HEK293 (cell line): ENCODE measurements around the gene EMCN.

Experiments
- CTCF ChIA-PET: fragments of 350-600 bp; formaldehyde crosslinking; extraction: SDS; loops from one replicate; lab custom pipeline; 2021; ENCODE audit warnings: antibody characterized with exemption; lab: Yijun Ruan, JAX
- POLR2A ChIA-PET: fragments of 300-600 bp; formaldehyde crosslinking; extraction: SDS; loops from one replicate; lab custom pipeline; 2020; ENCODE audit warnings: antibody characterized with exemption, inconsistent platforms; lab: Yijun Ruan, JAX
- H3K27ac ChIP-seq: fragments of 200-500 bp; sonication (Bioruptor generic); 2 replicates; pipeline ENCODE4 v1.5.1; 2014; ENCODE audit warnings: low read depth, low read length, control low read depth, inconsistent platforms; ENCODE audit errors: extremely low read depth
- H3K36me3 ChIP-seq, 2 experiments: fragments of 200-500 bp in 1 of 2; sonication (Bioruptor generic) in 1 of 2; 1 replicate in 1 of 2; 2 replicates in 1 of 2; pipeline ENCODE4 v1.5.1; 2014 to 2017; ENCODE audit warnings: inconsistent platforms in 2 of 2, low read length in 2 of 2; ENCODE audit not compliant: control insufficient read depth in 2 of 2, insufficient read depth in 1 of 2
- H3K4me1 ChIP-seq: fragments of 200-500 bp; sonication (Bioruptor generic); 2 replicates; pipeline ENCODE4 v1.5.1; 2014; ENCODE audit warnings: mild to moderate bottlenecking, low read length, inconsistent platforms; ENCODE audit not compliant: control insufficient read depth, insufficient read depth
- H3K4me3 ChIP-seq: 2 replicates; pipeline ENCODE4 v1.5.1; 2011; ENCODE audit warnings: low read depth, mild to moderate bottlenecking, control low read depth, low read length, moderate library complexity
- H3K9me3 ChIP-seq: fragments of 200-500 bp; sonication (Bioruptor generic); 2 replicates; pipeline ENCODE4 v1.5.1; 2014; ENCODE audit warnings: low read depth, low read length, inconsistent platforms; ENCODE audit not compliant: control insufficient read depth, insufficient read depth
- KLF1 ChIP-seq: fragments of 450-650 bp; formaldehyde crosslinking; IDR thresholded peaks from 2 replicates; pipeline ENCODE4 v1.5.1; 2016; ENCODE audit warnings: missing biosample characterization, missing genetic modification characterization
- ZNF121 ChIP-seq: fragments of 450-650 bp; formaldehyde crosslinking; IDR thresholded peaks from 2 replicates; pipeline ENCODE4 v1.5.1; 2016; ENCODE audit warnings: missing biosample characterization, missing genetic modification characterization
- ZNF157 ChIP-seq: fragments of 450-650 bp; formaldehyde crosslinking; IDR thresholded peaks from 2 replicates; pipeline ENCODE4 v1.5.1; 2016; ENCODE audit warnings: missing biosample characterization, missing genetic modification characterization
- ZNF311 ChIP-seq: fragments of 450-650 bp; formaldehyde crosslinking; IDR thresholded peaks from 2 replicates; pipeline ENCODE4 v1.5.1; 2017; ENCODE audit warnings: missing biosample characterization, missing genetic modification characterization, borderline replicate concordance
- ZNF341 ChIP-seq: fragments of 450-650 bp; formaldehyde crosslinking; IDR thresholded peaks from 2 replicates; pipeline ENCODE4; 2016; ENCODE audit warnings: low read depth, missing biosample characterization, missing genetic modification characterization
- ZNF350 ChIP-seq: fragments of 450-650 bp; formaldehyde crosslinking; IDR thresholded peaks from 2 replicates; pipeline ENCODE4 v1.5.0; 2017; ENCODE audit warnings: missing biosample characterization, mild to moderate bottlenecking, missing genetic modification characterization
- ZNF530 ChIP-seq: fragments of 450-650 bp; formaldehyde crosslinking; IDR thresholded peaks from 2 replicates; pipeline ENCODE4 v1.5.1; 2016; ENCODE audit warnings: low read depth, missing biosample characterization, missing genetic modification characterization
- ZNF544 ChIP-seq: fragments of 450-650 bp; formaldehyde crosslinking; IDR thresholded peaks from 2 replicates; pipeline ENCODE4 v1.5.0; 2017; ENCODE audit warnings: missing biosample characterization, missing genetic modification characterization
- ZNF658 ChIP-seq: fragments of 450-650 bp; formaldehyde crosslinking; IDR thresholded peaks from 2 replicates; pipeline ENCODE4; 2016; ENCODE audit warnings: missing biosample characterization, missing genetic modification characterization
- ZNF701 ChIP-seq: fragments of 450-650 bp; formaldehyde crosslinking; IDR thresholded peaks from 2 replicates; pipeline ENCODE4 v1.5.1; 2016; ENCODE audit warnings: missing biosample characterization, missing genetic modification characterization
- ZNF76 ChIP-seq: fragments of 450-650 bp; formaldehyde crosslinking; IDR thresholded peaks from 2 replicates; pipeline ENCODE4; 2016; ENCODE audit warnings: low read depth, missing biosample characterization, missing genetic modification characterization, borderline replicate concordance
- ZNF791 ChIP-seq: fragments of 450-650 bp; formaldehyde crosslinking; IDR thresholded peaks from 2 replicates; pipeline ENCODE4 v1.5.1; 2016; ENCODE audit warnings: missing biosample characterization, missing genetic modification characterization
- ZXDB ChIP-seq: fragments of 450-650 bp; formaldehyde crosslinking; IDR thresholded peaks from 2 replicates; pipeline ENCODE4 v1.5.1; 2016; ENCODE audit warnings: missing biosample characterization, missing genetic modification characterization
- TF ChIP-seq, protein P1 (sequence below): fragments of 450-650 bp; formaldehyde crosslinking; IDR thresholded peaks from 2 replicates; pipeline ENCODE4 v1.5.1; 2016; ENCODE audit warnings: missing biosample characterization, missing genetic modification characterization
- TF ChIP-seq, protein P2 (sequence below): fragments of 450-650 bp; formaldehyde crosslinking; IDR thresholded peaks from 2 replicates; pipeline ENCODE4 v1.5.1; 2016; ENCODE audit warnings: missing biosample characterization, missing genetic modification characterization
- TF ChIP-seq, protein P3 (sequence below): fragments of 450-650 bp; formaldehyde crosslinking; IDR thresholded peaks from 2 replicates; pipeline ENCODE4 v1.5.1; 2016; ENCODE audit warnings: missing biosample characterization, missing genetic modification characterization, low read depth
- TF ChIP-seq, protein P4 (sequence below): fragments of 450-650 bp; formaldehyde crosslinking; IDR thresholded peaks from 2 replicates; pipeline ENCODE4 v1.5.1; 2016; ENCODE audit warnings: missing biosample characterization, missing genetic modification characterization, borderline replicate concordance
- TF ChIP-seq, protein P5 (sequence below): fragments of 450-650 bp; formaldehyde crosslinking; IDR thresholded peaks from 2 replicates; pipeline ENCODE4 v1.5.1; 2016; ENCODE audit warnings: missing biosample characterization, missing genetic modification characterization

EMCN gene

DNA sequence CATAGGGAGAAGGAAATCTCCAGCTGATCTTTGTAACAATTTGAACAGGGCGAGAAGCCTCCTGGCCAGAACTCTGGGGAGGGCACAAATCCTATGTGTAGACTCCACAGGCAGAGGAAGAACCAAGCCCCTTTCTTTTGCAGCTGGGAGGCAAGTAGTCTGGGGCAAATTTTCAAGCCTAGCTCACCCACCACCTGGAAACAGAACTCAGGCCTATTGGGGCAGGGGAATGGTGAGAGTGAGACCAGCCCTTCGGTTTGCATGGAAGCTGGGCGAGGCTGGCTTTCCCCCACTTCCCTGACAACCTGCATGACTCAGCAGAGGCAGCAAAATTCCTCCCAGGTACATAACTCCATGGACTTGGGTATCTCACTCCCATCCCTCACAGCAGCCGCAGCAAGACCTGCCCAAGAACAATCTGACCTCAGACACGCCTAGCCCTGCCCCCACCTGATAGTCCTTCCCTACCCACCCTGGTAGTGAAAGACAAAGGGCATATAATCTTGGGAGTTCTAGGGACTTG, 138.2 kb downstream of the EMCN start:
- TF ChIP-seq ZNF544 (tag by site-specific recombination), result no peak
- TF ChIP-seq, protein P1, sequence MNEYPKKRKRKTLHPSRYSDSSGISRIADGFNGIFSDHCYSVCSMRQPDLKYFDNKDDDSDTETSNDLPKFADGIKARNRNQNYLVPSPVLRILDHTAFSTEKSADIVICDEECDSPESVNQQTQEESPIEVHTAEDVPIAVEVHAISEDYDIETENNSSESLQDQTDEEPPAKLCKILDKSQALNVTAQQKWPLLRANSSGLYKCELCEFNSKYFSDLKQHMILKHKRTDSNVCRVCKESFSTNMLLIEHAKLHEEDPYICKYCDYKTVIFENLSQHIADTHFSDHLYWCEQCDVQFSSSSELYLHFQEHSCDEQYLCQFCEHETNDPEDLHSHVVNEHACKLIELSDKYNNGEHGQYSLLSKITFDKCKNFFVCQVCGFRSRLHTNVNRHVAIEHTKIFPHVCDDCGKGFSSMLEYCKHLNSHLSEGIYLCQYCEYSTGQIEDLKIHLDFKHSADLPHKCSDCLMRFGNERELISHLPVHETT (tag by site-specific recombination), result no peak
- no peak for TF ChIP-seq ZNF311 (tag by site-specific recombination)
- no peak for TF ChIP-seq ZXDB (tag by site-specific recombination)
- TF ChIP-seq ZNF791 (tag by site-specific recombination), result no peak
- no peak for TF ChIP-seq ZNF121 (tag by site-specific recombination)
- TF ChIP-seq, all 188 proteins: peak for 0

DNA sequence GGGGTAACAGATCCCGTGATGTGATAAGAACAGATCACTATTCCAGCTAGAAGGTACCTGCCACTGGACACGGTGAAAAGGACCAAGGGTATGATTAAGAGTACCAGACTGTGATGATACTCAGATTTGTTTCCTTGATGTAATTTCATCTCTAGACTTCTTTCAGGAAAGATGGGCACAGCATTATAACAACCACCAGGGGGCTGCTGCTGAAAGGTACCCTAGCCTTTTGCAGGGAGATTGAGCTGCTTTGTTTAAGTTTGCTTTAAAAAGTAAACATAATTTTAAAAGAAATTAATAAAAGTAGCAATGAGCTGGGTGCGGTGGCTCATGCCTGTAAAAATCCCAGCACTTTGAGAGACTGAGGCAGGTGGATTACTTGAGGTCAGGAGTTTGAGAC, 145.4 kb downstream of the EMCN start:
- TF ChIP-seq ZNF157 (tag by site-specific recombination), result no peak
- no peak for TF ChIP-seq ZNF701 (tag by site-specific recombination)
- TF ChIP-seq ZNF658 (tag by site-specific recombination), result no peak
- TF ChIP-seq, protein P2, sequence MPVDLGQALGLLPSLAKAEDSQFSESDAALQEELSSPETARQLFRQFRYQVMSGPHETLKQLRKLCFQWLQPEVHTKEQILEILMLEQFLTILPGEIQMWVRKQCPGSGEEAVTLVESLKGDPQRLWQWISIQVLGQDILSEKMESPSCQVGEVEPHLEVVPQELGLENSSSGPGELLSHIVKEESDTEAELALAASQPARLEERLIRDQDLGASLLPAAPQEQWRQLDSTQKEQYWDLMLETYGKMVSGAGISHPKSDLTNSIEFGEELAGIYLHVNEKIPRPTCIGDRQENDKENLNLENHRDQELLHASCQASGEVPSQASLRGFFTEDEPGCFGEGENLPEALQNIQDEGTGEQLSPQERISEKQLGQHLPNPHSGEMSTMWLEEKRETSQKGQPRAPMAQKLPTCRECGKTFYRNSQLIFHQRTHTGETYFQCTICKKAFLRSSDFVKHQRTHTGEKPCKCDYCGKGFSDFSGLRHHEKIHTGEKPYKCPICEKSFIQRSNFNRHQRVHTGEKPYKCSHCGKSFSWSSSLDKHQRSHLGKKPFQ (tag by site-specific recombination), result no peak
- TF ChIP-seq ZNF530 (tag by site-specific recombination), result no peak
- TF ChIP-seq KLF1 (tag by site-specific recombination), result no peak
- Histone ChIP-seq H3K4me1 (no peaks in the 10 kb centered on the region), H3K36me3 (no peaks in the 10 kb centered on the region), H3K9me3 (no peaks in the 10 kb centered on the region), H3K4me3 (no peak overlapping the region), H3K27ac (no peak overlapping the region)
- ChIA-PET POLR2A (no interaction called here), CTCF (interaction anchor here (0.8 to 1.0 kb wide), 2 partner anchors 17 to 219 kb away, joined by 3 read pairs; no protein-coding TSS in a partner anchor)

More for the DNA sequence above, 138.2 kb downstream of the EMCN start:
- no peaks in the 10 kb centered on the region for H3K9me3 ChIP-seq
- H3K4me3 ChIP-seq, result no peak overlapping the region
- ChIA-PET CTCF (no interaction called here), POLR2A (no interaction called here)
- no peaks in the 10 kb centered on the region for H3K4me1 ChIP-seq
- no peaks in the 10 kb centered on the region for H3K36me3 ChIP-seq
- H3K27ac ChIP-seq, result no peak overlapping the region

DNA sequence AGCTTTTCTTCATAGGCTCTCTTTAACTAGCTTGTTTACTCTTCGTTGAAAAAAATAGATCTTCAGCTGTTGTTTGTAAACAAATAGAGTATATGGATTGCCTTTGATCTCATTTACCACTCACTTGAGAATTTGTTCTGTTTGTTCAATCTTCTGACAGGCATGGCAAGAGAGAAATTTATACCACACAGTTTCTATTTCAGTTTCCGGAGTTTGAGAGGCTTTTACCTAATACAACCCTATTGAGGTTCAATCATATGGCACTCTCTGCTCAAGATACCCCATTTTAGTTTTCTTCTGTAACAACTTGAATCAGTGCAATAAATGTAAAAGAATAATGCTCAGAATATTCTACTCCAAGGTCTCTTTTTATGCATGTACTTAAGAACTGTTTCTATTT, 148.0 kb downstream of the EMCN start:
- no peaks in the 10 kb centered on the region for H3K36me3 ChIP-seq
- no peak overlapping the region for H3K27ac ChIP-seq
- no peaks in the 10 kb centered on the region for H3K4me1 ChIP-seq
- TF ChIP-seq, protein P3, sequence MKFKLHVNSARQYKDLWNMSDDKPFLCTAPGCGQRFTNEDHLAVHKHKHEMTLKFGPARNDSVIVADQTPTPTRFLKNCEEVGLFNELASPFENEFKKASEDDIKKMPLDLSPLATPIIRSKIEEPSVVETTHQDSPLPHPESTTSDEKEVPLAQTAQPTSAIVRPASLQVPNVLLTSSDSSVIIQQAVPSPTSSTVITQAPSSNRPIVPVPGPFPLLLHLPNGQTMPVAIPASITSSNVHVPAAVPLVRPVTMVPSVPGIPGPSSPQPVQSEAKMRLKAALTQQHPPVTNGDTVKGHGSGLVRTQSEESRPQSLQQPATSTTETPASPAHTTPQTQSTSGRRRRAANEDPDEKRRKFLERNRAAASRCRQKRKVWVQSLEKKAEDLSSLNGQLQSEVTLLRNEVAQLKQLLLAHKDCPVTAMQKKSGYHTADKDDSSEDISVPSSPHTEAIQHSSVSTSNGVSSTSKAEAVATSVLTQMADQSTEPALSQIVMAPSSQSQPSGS (tag by site-specific recombination), result no peak
- H3K4me3 ChIP-seq, result no peak overlapping the region
- H3K9me3 ChIP-seq, result no peaks in the 10 kb centered on the region
- ChIA-PET POLR2A (no interaction called here), CTCF (interaction anchor here (0.5 kb wide), 1 partner anchor 58 kb away, joined by 3 read pairs; no protein-coding TSS in a partner anchor)

DNA sequence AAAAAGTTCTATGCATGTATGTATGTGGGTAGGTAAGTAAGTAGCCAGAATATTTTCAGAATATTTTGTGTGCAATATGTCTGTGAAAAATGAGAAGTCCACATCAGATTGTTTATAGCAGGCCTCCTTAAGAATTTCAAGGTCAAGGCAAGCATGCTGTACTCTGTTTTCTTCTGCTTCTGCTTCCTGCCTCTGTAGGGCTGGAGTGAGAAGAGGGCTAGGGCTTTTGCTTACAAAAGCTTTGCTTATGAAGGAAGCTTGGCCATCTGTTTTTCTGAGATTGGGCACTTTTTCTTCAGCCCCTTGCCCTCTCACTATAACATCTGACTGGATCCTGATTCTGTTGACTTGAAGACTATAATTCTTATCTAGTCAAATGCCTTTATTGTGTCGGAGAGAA, 150.4 kb downstream of the EMCN start:
- Histone ChIP-seq H3K36me3 (no peaks in the 10 kb centered on the region), H3K4me1 (no peaks in the 10 kb centered on the region), H3K9me3 (no peaks in the 10 kb centered on the region), H3K27ac (no peak overlapping the region), H3K4me3 (no peak overlapping the region)
- TF ChIP-seq, protein P4, sequence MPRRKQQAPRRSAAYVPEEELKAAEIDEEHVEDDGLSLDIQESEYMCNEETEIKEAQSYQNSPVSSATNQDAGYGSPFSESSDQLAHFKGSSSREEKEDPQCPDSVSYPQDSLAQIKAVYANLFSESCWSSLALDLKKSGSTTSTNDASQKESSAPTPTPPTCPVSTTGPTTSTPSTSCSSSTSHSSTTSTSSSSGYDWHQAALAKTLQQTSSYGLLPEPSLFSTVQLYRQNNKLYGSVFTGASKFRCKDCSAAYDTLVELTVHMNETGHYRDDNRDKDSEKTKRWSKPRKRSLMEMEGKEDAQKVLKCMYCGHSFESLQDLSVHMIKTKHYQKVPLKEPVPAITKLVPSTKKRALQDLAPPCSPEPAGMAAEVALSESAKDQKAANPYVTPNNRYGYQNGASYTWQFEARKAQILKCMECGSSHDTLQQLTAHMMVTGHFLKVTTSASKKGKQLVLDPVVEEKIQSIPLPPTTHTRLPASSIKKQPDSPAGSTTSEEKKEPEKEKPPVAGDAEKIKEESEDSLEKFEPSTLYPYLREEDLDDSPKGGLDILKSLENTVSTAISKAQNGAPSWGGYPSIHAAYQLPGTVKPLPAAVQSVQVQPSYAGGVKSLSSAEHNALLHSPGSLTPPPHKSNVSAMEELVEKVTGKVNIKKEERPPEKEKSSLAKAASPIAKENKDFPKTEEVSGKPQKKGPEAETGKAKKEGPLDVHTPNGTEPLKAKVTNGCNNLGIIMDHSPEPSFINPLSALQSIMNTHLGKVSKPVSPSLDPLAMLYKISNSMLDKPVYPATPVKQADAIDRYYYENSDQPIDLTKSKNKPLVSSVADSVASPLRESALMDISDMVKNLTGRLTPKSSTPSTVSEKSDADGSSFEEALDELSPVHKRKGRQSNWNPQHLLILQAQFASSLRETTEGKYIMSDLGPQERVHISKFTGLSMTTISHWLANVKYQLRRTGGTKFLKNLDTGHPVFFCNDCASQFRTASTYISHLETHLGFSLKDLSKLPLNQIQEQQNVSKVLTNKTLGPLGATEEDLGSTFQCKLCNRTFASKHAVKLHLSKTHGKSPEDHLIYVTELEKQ (tag by site-specific recombination), result no peak
- TF ChIP-seq ZNF350 (tag by site-specific recombination), result no peak
- TF ChIP-seq ZNF157 (tag by site-specific recombination), result no peak
- TF ChIP-seq, protein P5, sequence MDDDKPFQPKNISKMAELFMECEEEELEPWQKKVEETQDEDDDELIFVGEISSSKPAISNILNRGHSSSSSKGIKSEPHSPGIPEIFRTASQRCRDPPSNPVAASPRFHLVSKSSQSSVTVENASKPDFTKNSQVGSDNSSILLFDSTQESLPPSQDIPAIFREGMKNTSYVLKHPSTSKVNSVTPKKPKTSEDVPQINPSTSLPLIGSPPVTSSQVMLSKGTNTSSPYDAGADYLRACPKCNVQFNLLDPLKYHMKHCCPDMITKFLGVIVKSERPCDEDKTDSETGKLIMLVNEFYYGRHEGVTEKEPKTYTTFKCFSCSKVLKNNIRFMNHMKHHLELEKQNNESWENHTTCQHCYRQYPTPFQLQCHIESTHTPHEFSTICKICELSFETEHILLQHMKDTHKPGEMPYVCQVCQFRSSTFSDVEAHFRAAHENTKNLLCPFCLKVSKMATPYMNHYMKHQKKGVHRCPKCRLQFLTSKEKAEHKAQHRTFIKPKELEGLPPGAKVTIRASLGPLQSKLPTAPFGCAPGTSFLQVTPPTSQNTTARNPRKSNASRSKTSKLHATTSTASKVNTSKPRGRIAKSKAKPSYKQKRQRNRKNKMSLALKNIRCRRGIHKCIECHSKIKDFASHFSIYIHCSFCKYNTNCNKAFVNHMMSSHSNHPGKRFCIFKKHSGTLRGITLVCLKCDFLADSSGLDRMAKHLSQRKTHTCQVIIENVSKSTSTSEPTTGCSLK (tag by site-specific recombination), result no peak
- TF ChIP-seq ZNF76 (tag by site-specific recombination), result no peak
- TF ChIP-seq ZNF341 (tag by site-specific recombination), result no peak
- ChIA-PET POLR2A (no interaction called here), CTCF (no interaction called here)
